Fibroblast of the conjunctiva (primary cell): ENCODE data around the gene CENPM.

ENCODE experiments used
- DNase-seq: peaks from one replicate; pipeline ENCODE4 v3.0.0-alpha.2; 2010; ENCODE audit warnings: low read depth

The CENPM gene, protein sequence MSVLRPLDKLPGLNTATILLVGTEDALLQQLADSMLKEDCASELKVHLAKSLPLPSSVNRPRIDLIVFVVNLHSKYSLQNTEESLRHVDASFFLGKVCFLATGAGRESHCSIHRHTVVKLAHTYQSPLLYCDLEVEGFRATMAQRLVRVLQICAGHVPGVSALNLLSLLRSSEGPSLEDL

DNA sequence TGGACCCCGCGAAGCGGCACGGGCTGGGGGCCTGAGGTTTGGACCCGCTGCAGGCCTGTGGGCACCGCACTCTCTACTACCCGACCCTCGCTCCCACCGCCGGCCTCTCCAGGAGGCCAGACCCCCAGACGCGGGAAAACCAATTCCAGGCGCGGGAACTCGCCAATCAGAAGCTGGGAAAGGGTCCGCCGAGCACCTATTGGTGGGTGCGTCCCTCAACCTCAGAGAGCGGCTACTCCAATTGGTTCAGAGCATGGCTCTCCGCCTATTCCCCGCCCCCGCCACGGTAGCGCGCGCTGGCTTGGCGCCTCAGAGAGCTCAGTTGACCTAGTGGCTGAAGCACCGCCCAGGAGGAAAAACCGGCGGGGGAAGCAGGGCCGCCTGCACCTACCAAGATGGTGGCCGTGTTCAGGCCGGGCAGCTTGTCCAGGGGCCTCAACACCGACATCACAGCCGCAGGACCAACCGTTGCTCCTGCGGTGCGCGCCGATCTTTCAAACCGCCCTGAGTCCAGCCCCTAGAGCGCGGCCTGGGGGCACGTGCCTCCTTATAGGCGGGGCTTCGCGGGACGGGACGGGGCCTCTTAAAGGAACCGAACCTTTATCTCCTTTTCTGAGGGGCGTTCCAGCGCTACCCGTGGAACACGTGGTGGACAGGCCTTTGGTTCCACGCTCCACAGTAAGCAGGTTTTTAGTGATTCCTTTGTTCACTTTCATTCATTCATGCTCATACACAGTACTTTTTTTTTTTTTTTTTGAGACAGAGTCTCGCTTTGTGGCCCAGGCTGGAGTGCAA lies at the start of gene CENPM:
Gene CENPM (minus strand): TSS at position 524 of the 795 bp plus-strand sequence. CDS start 76 bp downstream, at position 448.
- peak; percentile 85 for DNase-seq

DNA sequence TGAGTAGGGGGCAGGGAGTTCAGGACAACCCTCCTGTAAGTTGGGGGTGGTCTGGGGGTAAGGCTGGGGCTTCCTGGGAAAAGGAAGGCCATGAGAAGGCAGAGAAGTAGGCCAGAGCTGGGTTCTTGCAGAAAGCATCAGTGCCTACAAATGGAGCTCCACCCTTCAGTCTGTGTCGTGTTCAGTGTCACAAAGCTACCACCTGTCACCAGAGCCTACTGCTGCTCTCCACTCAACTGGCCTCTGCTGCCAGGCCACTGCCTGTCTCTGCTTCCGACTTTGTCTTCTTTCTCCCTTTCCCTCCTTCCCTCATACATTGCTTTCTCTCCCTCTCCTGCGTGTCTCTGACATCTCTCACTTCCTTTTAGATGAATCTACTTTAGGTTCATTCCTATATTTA lies 48.3 kb upstream of the CENPM start:
- no peak for DNase-seq

DNA sequence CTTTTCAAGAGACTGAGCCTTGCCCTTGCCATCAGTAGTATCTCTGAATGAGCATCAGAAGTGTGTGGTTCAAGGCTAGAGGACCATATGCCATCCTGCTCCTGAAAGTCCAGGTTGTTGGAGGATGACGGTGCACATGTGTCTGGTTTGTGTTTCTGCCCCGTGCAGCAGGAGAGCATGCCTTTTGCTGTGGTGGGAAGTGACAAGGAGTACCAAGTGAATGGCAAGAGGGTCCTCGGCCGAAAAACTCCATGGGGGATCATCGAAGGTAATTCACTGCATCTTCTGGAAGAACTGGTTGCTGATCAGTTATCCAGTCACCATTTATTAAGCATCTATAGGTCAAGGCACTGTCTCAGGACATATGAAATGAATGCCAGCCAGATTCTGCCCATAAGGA lies 45.5 kb upstream of the CENPM start:
- no peak for DNase-seq

DNA sequence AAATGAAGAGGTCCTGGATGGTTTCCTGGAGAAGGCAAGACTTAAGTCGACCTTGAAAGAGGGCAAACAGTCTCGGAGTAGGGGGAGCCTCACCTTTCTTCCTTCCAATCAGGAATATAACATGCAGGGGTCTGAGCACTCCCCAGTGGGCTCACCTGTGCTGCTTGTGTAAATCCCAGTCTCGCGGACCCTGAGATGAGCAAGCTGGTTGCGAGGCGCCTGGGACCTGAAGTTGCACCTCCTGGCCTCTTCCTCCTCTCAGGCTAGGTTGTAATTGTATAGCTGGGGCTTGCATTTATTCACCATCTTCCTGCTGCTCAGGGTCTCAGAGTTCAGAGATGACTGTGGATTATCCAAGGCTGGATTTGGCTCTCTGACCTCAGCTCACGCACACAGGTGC lies 44.2 kb upstream of the CENPM start:
- no peak for DNase-seq

DNA sequence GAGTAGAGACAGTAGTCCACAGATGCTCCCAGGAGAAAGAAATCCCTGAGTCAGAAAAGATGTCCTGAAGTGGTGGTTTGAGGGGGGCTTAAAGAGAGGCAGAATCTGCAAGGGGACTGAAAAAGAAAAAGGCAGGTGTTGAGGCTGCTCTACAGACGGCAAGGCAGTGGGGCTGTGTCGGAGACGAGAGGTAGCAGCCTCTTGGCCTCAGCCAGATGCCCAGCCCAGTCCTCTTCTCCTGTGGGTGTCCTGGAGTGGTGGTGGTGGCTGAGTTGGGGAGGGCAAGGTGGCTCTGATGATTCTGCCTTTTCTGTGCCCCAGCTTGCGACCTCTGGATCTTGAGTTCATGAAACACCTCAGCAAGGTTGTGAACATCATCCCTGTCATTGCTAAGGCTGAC lies 42.3 kb upstream of the CENPM start:
- no peak for DNase-seq

DNA sequence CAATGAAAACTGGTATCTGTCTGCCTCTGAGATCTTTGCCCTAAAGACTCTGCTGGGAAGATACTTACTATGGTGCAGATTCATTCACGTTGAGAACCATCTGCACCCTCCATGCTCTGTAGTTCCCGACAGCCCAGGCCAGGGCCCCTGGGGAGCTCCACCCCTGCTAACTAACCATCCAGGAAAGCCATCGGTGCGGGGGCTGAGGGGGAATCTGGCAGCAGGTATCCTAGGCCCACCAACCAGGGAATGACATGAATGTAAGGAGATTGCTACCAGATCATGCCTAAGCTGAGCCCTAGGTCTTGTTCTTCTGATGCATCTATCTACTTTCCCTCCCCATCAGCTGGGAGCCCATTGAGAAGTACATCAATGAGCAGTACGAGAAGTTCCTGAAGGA lies 40.3 kb upstream of the CENPM start:
- DNase-seq = no peak

DNA sequence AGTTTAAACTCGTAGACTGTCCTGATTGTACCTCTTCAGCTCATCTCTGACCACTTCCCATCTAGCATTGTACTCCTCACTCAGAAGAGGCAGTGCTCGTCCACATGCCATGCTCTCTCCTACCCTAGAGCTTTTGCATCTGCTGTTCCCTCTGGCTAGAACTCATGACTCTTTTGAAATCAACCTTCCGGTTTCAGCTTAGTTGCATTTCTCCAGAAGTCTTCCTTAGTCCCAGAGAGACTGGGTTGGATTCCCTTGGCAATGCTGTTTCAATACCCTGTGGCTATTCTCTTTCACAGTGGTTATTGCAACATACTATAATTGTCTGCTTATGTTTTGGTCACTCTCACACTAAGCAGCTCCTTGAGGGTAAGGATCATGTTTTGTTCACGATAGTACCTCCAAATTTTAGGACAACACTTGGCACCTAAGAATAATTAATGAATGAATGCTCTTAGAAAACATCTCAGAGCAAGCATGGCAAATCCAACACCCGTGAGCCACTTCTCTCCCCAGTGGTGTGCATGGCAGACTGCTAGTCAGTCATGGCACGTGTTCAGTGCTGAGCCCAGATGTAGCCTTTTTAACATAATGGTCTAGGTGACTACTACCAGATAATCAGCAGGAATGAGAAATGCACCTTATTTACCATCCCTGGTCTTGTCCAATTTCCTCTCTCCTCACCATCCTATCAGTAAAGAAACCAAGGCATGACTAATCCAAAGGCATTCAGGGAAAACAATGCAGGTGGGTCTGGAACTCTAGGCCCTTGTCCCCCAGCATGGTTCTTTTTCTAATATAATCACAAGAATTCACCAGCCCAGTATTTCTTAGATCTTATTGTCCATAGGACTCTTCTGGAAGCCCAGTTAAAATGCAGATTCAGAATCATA lies 36.8 kb upstream of the CENPM start:
- DNase-seq = peak; percentile 49

DNA sequence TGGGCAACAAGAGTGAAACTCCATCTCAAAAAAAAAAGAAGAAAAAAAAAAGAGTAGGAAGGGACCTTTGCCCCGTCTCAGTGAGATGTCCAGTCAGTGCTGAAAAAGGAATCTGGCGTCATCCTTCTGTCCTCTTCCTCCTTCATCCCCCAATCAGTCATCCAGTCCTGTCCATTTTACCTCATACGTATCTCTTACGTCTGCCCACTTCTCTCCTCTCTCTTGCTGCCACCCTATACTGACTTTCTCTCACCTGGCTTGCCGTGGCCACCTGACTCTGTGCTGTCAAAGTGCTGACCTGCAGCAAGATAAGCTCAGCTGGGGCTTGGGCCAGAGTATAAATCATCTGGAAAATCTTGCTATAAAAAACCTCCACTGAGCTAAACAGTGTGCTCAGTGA lies 35.9 kb upstream of the CENPM start:
- DNase-seq = no peak

DNA sequence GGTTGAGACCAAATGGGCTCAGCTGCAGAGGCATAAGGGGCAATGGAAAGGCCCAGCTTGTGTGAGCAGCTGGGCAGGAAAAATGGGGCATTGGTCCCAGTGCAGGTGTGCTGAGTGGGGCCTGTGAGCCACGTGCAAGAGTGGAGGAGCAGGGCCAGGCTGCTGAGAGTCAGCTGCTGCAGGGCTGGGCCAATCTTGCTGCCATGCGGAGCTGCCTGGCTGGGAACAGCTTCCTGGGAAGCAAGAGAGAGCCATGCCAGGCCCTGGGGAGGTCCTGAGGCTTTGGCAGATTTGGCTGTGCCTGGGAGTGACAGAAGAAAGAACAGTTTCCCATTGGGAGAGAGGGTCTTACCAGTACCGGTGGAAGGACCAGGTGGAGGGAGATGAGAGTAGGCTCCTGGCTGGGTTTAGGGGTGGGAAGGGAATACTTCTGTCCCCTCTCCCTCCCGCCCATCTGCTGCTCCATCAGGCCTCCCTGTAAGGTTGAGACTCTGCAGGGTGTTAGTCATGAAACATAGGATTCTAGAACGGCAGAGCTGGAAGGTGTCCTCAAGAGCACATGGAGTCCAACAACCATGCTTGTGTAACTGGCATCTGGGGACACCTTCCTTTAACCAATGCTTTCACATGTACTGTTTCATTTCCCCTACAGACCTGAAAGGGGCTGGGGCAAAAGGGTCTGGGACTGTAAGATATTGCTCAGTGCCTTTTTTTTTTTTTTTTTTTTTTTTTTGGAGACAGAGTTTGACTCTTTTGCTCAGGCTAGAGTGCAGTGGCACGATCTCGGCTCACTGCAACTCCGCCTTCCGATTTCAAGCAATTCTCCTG lies 32.7 kb upstream of the CENPM start:
- no peak for DNase-seq

DNA sequence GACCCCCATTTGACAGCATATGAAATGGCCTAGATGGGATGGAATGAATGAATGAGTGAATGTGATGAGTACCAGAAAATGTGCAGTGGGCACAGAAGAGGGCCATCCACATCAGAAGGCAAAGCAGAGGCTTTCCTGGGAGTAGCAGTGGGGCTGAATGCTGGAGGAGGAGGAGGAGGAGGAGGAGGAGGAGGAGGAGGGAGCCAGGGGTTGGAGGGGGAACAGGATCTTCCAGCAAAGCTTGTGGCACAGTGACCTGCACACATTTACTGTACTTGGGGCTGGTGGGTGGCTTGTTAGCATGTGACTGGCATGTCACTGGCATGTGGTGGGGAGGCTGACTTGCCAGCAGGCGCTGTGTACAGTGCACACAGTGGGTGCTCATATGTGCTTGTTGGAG lies 31.8 kb upstream of the CENPM start:
- DNase-seq = no peak

DNA sequence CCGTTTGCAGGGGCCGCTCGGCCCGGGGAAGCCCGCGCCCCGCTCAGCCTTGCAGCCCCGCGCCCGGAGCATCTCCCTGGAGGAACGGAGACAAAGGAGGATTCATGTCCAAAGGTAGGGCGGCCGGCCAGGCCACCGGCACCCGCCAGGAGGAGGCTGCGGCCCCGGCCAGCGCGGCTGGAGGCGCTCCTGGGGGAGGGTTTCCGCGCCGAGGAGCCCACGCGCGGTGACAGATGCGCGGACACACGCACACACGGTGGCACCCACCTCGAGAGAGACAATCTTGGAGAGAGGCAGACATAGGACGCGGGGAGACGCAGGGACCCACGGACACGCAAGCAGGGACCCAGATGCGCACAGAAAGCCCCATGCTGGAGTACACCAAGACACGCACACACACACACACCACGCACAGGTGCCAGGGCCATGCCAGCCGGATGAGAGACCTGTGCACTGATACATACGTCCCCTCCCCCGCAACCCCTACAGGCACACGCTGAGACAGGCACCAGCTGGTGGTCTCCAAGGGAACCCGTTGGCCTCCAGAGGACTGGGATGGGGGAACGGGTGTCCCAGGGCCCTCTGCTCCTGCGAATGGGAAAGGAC lies 30.1 kb upstream of the CENPM start:
- DNase-seq = no peak

DNA sequence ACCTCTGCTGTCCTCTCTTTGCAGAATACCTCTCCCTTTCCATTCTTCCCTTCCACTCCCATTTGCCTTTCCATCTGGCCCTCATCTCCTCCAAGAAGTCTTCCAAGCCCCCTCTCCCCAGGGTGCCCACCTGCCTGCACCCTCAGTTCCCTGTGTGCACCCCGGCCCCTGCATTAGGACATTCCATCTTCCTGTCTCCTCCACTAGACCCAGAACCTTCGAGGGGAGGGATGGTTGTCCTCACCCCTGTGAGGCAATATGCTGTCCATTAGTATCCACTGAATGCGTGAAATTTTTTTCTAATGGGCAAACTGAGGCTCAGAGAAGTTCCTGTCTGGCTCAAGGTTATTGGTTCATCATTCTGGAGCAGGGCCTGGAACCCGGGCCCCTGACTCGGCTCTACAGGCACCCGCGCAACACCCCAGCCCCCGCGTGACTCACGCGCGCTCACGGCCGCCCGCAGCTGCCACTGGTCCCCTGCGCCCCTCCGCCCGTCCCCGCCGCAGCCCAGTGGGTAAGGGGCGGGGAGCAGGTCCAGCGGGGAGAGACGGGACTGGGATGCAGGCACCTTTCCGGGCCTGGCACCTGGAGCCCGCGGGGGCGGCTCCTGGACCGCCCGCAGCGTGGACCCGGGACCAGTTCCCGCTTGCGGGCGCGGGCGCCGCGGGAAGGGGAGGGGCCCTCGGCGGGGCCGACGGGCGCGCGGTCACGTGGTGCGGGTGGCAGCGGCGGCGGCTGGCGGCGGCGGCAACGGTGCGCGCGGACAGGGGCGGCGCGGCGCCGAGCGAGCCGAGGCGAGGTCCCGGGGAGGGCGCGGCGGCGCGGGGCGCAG lies 29.3 kb upstream of the CENPM start:
- DNase-seq = no peak

DNA sequence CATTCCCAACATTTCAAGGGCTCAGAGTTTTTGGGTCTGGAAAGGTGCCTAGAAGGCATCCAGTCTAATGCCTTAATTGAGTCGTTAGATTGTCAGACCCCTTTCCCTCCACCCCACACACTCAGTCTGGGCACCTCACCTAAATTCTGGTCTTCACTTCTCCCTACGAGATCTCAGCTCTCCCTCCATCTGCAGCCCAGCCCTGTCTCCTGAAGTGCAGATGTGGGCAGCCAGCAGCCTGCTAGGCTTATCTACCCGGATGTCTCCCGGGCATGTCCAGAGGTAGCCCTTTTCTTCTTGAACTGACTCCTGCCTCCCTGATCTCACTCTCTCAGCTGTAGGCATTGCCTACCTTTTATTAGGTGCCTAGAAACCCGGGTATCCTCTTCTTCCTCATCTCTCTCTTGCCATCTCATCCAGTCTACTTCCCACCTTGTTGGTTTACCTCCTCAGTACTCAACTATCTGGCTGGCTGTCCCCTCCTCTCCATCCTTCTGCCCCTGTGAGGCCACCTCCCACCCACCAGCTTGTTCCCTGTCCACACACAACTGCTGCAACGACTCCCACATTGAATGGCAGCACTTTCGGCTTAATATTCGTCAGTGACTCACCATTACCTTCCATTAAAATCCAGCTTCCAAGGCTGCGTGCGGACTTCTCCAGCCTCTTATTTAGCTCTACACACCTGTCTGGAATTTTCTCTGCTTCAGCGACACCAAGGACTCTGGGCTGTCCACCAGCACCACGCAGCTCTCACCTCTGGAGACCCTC lies 28.5 kb upstream of the CENPM start:
- DNase-seq = no peak

DNA sequence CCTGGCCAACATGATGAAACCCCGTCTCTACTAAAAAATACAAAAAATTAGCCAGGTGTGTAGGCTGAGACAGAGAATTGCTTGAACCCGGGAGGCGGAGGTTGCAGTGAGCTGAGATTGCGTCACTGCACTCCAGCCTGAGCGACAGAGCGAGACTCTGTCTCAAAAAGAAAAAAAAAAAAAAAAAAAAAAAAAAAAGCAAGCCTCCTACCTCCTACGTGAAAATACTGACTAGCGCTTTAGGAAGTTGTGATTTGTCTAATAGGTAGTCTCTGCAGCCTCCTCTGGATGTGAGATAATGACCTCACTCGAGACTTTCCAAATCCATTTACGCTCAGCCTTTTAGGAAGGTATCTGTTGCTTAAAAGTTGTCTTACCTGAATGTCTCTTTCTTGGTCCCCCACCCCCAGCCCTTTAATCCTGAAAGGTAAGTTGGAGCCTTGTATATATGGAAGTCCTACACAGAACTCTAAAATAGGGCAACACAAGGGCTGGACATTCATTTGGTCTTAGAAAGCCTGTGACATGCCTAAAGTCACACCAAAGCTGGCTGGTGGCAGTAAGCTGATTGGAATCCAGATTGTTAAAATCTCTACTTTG lies 27.8 kb upstream of the CENPM start:
- no peak for DNase-seq

DNA sequence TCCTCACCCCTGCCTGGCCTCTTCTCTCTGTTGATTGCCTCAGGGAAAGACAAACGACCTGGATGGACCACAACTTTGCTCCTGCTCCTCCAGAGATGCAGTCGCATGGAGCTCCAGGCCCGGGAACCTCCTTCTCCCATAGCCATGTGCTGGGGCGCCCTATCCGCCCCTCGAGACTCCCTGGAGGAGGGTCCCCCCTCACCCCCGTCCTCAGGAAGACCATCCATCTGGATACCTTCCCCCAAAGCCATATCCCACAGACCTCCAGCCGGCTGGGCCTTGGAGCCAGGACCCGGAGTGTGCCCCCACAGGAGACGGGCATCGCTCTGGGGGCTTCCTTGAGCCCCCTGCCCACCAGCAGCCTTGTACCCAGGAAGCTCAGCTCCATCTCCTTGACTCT lies 24.5 kb upstream of the CENPM start:
- DNase-seq = no peak

DNA sequence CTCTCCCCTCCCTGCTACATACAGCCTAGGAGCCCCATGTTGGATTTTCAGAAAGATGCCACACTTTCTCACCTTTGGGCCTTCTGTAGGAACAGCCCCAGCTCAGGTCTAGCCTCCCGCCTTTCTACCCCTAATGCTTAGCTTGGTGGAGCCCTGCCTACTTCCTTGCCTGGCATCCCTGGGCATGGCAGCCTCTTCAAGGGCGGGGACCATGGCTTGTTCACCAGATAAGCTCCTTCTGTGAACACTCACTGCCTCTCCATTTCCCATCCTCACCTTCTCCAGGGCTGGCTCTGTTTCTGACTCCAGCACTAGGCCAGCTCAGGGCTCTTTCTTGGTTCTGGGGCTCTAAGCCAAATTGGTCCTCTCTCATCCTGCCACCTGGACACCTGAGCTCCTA lies 23.6 kb upstream of the CENPM start:
- no peak for DNase-seq

DNA sequence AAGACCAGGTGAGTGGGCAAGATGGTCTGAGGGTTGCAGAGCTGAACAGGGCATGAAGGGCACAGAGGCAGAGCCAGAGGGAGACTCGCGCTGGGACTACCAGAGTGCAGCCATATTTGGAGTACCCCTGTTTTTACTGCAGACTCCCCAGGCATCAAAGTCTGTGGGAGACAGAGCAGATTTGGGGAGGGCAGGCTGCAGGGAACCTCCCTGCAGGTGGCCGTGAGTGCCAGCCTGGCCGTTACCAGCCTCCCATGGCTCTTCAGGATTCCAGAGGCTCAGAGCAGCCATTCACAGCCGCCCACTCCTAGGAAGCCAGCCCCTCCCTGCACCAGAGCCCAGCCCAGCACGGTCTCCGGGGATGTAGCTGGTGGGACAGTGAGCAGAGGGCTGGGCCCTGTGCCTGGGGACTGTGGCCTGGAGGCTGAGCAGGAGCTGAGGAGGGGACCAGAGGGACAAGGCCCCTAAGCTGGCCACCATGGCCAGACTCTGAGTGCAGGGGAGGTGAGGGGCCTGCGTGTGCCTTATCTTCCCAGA lies 22.2 kb upstream of the CENPM start, which contains the start of gene SEPTIN3:
Gene SEPTIN3 (plus strand): TSS at position 334 of the 537 bp plus-strand sequence. CDS start 2,050 bp downstream, outside the sequence.
- DNase-seq = no peak

DNA sequence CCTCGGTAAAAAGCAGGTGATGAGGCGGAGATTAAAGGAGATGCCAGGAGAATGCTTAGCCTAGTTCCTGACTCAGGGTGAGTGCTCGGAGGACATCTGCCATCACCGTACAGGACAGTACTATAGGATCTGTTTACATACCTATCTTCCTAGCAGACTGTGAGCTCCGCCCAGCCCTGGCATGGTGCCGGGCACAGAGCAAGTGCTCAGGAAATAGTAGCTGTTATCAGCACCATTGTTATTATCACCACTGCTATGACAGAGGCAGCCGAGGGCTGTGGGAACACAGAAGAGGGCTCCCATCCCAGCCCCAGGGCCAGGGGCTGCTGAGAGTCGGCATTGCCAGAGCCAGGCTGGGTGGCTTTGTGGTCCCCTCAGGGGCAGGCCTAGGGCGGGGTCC lies 21.6 kb upstream of the CENPM start:
- DNase-seq = no peak
